HCT116 (cell line): ENCODE measurements around the gene ACYP2. TPM values are rescaled to one million over a fixed set of nuclear protein-coding genes. Genes with fewer than 3 reads are reported as not detected.

Source experiments
- ATAC-seq: fragments of 200-7000 bp; cut with Tn5 transposase; 2 replicates; pipeline ENCODE4 v1.9.1; 2020; ENCODE audit warnings: mild to moderate bottlenecking, moderate library complexity
- BruUV-seq: library from RNA; stranded (reverse); fragments of 400-500 nt; replicated peaks from 2 replicates; lab custom pipeline; 2021; lab: Mats Ljungman, UMichigan
- CTCF ChIA-PET: fragments of 300-600 bp; sonication (Branson Sonifier 250); formaldehyde crosslinking; loops from one replicate; lab custom pipeline; 2021; ENCODE audit warnings: antibody characterized with exemption; lab: Charles Lee
- POLR2A ChIA-PET: fragments of 300-600, 350-600 bp; sonication (Branson Sonifier 250); formaldehyde crosslinking; loops from one replicate; lab custom pipeline; 2021; ENCODE audit warnings: antibody characterized with exemption; lab: Charles Lee
- RAD21 ChIA-PET, 2 experiments: fragments of 300-600 bp; sonication (Branson Sonifier 250); formaldehyde crosslinking; loops; one replicate each; lab custom pipeline; 2023; ENCODE audit warnings: low total read pairs in 2 of 2; ENCODE audit not compliant: uncharacterized antibody in 2 of 2, unreplicated experiment in 2 of 2, low non-redundant PET in 1 of 2; lab: Charles Lee
- DNase-seq: peaks from one replicate; pipeline ENCODE4 v3.0.0-alpha.2; 2010; ENCODE audit warnings: low read depth, low spot score
- H2AFZ ChIP-seq: fragments of 200-600 bp; shearing (Covaris generic), sonication (generic); 2 replicates; pipeline ENCODE4 v1.6.1; 2017; ENCODE audit warnings: low read depth, mixed run types, mixed read lengths, antibody characterized with exemption, low read length; ENCODE audit not compliant: poor library complexity, severe bottlenecking
- H3K27ac ChIP-seq: 2 replicates; pipeline ENCODE4 v1.5.1; 2012; ENCODE audit warnings: low read depth, low read length
- H3K27me3 ChIP-seq: fragments of 200-600 bp; sonication (generic); 2 replicates; pipeline ENCODE4 v1.6.1; 2016; ENCODE audit warnings: mixed run types, low read length, mixed read lengths; ENCODE audit not compliant: insufficient read depth
- H3K36me3 ChIP-seq, 2 experiments: fragments of 200-500 bp in 1 of 2; fragments of 200-600 bp in 1 of 2; sonication (Bioruptor generic) in 1 of 2; sonication (generic) in 1 of 2; 2 replicates each; pipeline versions ENCODE4 v1.5.1 to v1.6.1; 2014 to 2016; ENCODE audit warnings: low read length in 2 of 2, inconsistent platforms in 1 of 2, mixed read lengths in 1 of 2, mixed run types in 1 of 2; ENCODE audit not compliant: insufficient read depth in 2 of 2, control insufficient read depth in 1 of 2
- H3K4me1 ChIP-seq, 2 experiments: fragments of 200-600 bp in 1 of 2; sonication (generic) in 1 of 2; 2 replicates each; pipeline versions ENCODE4 v1.5.1 to v1.6.1; 2012 to 2017; ENCODE audit warnings: low read length in 2 of 2, inconsistent platforms in 1 of 2, mild to moderate bottlenecking in 1 of 2, mixed read lengths in 1 of 2, mixed run types in 1 of 2, moderate library complexity in 1 of 2; ENCODE audit not compliant: insufficient read depth in 2 of 2, control insufficient read depth in 1 of 2
- H3K4me2 ChIP-seq: fragments of 200-600 bp; sonication (generic); 2 replicates; pipeline ENCODE4 v1.6.1; 2017; ENCODE audit warnings: mixed run types, low read length, mixed read lengths
- H3K4me3 ChIP-seq, 2 experiments: fragments of 200-600 bp in 1 of 2; sonication (generic) in 1 of 2; replicated peaks in 1 of 2; 2 replicates each; pipeline ENCODE4 v1.5.1; 2011 to 2016; ENCODE audit warnings: low read length in 2 of 2, control low read depth in 1 of 2, low read depth in 1 of 2, mild to moderate bottlenecking in 1 of 2, mixed read lengths in 1 of 2, mixed run types in 1 of 2
- H3K79me2 ChIP-seq: fragments of 200-600 bp; sonication (generic); 2 replicates; pipeline ENCODE4 v1.6.1; 2017; ENCODE audit warnings: mild to moderate bottlenecking, mixed run types, low read length, moderate library complexity, mixed read lengths; ENCODE audit not compliant: insufficient read depth
- H3K9ac ChIP-seq: fragments of 200-600 bp; sonication (generic); 2 replicates; pipeline ENCODE4 v1.6.1; 2016; ENCODE audit warnings: low read length, mixed read lengths
- H3K9me2 ChIP-seq: fragments of 200-600 bp; sonication (generic), shearing (Covaris generic); 2 replicates; pipeline ENCODE4 v1.6.1; 2017; ENCODE audit warnings: mixed run types, mild to moderate bottlenecking, moderate library complexity; ENCODE audit not compliant: insufficient read depth
- H3K9me3 ChIP-seq, 2 experiments: fragments of 200-500 bp in 1 of 2; fragments of 200-600 bp in 1 of 2; sonication (Bioruptor generic) in 1 of 2; sonication (generic) in 1 of 2; 2 replicates each; pipeline ENCODE4 v1.6.1; 2014 to 2017; ENCODE audit warnings: low read length in 2 of 2, mixed read lengths in 2 of 2, inconsistent platforms in 1 of 2, low read depth in 1 of 2, mild to moderate bottlenecking in 1 of 2, mixed run types in 1 of 2, moderate library complexity in 1 of 2; ENCODE audit not compliant: control insufficient read depth in 1 of 2, insufficient read depth in 1 of 2
- H4K20me1 ChIP-seq: fragments of 200-600 bp; sonication (generic), shearing (Covaris generic); 2 replicates; pipeline ENCODE4 v1.6.1; 2017; ENCODE audit warnings: mixed run types, mild to moderate bottlenecking, moderate library complexity; ENCODE audit not compliant: insufficient read depth
- CEBPB ChIP-seq: IDR thresholded peaks from 2 replicates; pipeline ENCODE4 v1.6.1; 2012; ENCODE audit warnings: low read depth
- SP1 ChIP-seq: IDR thresholded peaks from 2 replicates; pipeline ENCODE4 v1.6.1; 2012; ENCODE audit warnings: low read depth
- YY1 ChIP-seq: IDR thresholded peaks from 2 replicates; pipeline ENCODE4 v1.6.1; 2011; ENCODE audit warnings: low read length, low read depth, moderate library complexity, mild to moderate bottlenecking; ENCODE audit not compliant: insufficient replicate concordance; ENCODE audit errors: extremely low read depth
- intact Hi-C: fragments of 100-400 bp; cut with micrococcal nuclease; formaldehyde crosslinking; loops from 2 replicates; pipeline ENCODE4 v1.10.0; 2022
- total RNA-seq: library from RNA; stranded (reverse); gene quantifications from one replicate; pipeline ENCODE4 v1.2.1, GENCODE V29; 2021; ENCODE audit not compliant: unreplicated experiment
- TF ChIP-seq, protein P1 (sequence below): IDR thresholded peaks from 2 replicates; pipeline ENCODE4 v1.6.1; 2012; ENCODE audit warnings: low read depth

The ACYP2 gene
- total RNA-seq, 1 experiment from 2014 or later, result 9.4 TPM

DNA sequence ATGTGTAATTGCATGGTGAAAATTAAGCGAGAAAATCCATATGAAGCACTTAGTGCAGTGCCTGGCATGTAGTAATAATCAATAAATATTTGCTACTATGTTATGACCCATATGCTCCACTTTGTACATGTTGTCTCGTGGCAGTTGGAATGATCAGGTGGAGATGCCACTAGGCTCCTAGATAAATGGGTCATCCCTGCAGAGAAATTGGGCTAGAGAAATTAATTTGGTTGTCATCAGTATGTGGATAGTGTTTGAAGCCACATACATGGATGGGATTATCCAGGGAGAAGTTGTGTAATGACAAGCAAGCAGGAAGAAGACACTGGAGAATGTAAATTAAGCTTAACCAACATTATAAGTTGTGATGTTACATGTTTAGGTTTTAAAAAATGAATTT is 33.0 kb downstream of the ACYP2 start:
- POLR2A ChIA-PET, result no interaction called here

More for the DNA sequence above, 33.0 kb downstream of the ACYP2 start:
- Histone ChIP-seq H3K9me2 (no peaks in the 10 kb centered on the region), H3K79me2 (no peaks in the 10 kb centered on the region), H3K27ac (no peak overlapping the region), H3K36me3 (no peaks in the 10 kb centered on the region), H3K9ac (no peak overlapping the region), H3K4me2 (no peak overlapping the region), H3K4me1 (no peaks in the 10 kb centered on the region), H3K4me3 (no peak overlapping the region), H3K27me3 (no peaks in the 10 kb centered on the region), H3K9me3 (no peaks in the 10 kb centered on the region), H2AFZ (no peak overlapping the region), H4K20me1 (no peaks in the 10 kb centered on the region)
- BruUV-seq, result no TSS peak
- ChIA-PET CTCF (no interaction called here), RAD21 (no interaction called here)
- intact Hi-C loops, result no loop called here
- DNase-seq, result no peak
- TF ChIP-seq SP1 (no peak), YY1 (no peak), CEBPB (no peak)
- TF ChIP-seq, protein P1, sequence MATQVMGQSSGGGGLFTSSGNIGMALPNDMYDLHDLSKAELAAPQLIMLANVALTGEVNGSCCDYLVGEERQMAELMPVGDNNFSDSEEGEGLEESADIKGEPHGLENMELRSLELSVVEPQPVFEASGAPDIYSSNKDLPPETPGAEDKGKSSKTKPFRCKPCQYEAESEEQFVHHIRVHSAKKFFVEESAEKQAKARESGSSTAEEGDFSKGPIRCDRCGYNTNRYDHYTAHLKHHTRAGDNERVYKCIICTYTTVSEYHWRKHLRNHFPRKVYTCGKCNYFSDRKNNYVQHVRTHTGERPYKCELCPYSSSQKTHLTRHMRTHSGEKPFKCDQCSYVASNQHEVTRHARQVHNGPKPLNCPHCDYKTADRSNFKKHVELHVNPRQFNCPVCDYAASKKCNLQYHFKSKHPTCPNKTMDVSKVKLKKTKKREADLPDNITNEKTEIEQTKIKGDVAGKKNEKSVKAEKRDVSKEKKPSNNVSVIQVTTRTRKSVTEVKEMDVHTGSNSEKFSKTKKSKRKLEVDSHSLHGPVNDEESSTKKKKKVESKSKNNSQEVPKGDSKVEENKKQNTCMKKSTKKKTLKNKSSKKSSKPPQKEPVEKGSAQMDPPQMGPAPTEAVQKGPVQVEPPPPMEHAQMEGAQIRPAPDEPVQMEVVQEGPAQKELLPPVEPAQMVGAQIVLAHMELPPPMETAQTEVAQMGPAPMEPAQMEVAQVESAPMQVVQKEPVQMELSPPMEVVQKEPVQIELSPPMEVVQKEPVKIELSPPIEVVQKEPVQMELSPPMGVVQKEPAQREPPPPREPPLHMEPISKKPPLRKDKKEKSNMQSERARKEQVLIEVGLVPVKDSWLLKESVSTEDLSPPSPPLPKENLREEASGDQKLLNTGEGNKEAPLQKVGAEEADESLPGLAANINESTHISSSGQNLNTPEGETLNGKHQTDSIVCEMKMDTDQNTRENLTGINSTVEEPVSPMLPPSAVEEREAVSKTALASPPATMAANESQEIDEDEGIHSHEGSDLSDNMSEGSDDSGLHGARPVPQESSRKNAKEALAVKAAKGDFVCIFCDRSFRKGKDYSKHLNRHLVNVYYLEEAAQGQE, result no peak
- no peak for ATAC-seq
